PC-9 (cell line): Measurements from ENCODE around the gene TMTC3.

Experiments used
- EZH2 ChIP-seq: fragments of 200-600 bp; sonication (generic); IDR thresholded peaks from 2 replicates; pipeline ENCODE4 v1.8.0; 2017; ENCODE audit warnings: antibody characterized with exemption, low read depth
- TF ChIP-seq, protein P1 (sequence below): fragments of 200-600 bp; sonication (generic); conservative IDR thresholded peaks from 2 replicates; pipeline ENCODE4 v1.6.1; 2017; ENCODE audit warnings: mixed run types, antibody characterized with exemption, mild to moderate bottlenecking, moderate library complexity

DNA sequence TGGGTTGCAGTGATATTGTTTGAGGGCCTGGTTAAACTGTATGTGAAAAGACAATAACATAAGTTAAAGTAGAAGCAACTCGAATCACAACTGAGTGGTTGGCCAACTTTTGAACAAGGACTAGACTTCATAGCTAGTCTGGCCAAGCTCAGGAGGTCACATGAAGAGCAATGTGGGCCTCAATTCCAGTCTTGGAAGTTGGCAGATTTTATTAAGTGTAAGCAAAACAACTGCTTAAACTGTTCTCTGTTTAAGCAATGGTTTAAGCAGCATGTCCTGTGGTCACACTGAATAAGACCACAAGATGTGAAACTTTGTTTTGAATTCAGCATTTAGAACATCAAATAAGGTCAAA, 100.4 kb downstream of the TMTC3 start:
- TF ChIP-seq EZH2, result no peak
- TF ChIP-seq, protein P1, sequence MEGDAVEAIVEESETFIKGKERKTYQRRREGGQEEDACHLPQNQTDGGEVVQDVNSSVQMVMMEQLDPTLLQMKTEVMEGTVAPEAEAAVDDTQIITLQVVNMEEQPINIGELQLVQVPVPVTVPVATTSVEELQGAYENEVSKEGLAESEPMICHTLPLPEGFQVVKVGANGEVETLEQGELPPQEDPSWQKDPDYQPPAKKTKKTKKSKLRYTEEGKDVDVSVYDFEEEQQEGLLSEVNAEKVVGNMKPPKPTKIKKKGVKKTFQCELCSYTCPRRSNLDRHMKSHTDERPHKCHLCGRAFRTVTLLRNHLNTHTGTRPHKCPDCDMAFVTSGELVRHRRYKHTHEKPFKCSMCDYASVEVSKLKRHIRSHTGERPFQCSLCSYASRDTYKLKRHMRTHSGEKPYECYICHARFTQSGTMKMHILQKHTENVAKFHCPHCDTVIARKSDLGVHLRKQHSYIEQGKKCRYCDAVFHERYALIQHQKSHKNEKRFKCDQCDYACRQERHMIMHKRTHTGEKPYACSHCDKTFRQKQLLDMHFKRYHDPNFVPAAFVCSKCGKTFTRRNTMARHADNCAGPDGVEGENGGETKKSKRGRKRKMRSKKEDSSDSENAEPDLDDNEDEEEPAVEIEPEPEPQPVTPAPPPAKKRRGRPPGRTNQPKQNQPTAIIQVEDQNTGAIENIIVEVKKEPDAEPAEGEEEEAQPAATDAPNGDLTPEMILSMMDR, result no peak
